T-helper 1 cell treated with Interleukin-12 subunit alpha and Interleukin-12 subunit beta and Interleukin-4 antibody, amounts not matched to agents 30 ng/mL and 1 ng/mL, for 36 hours (primary cell): ENCODE measurements around the gene NDEL1. TPM values are rescaled to one million over a fixed set of nuclear protein-coding genes. Genes with fewer than 3 reads are reported as not detected.
"Not testable (repeated sequence)": the region's sequence is repeated elsewhere in the genome, so short reads cannot be mapped to it uniquely, and the experiment has no call there.

Source experiments
- intact Hi-C: fragments of 100-400 bp; cut with micrococcal nuclease; formaldehyde crosslinking; loops from one replicate; pipeline ENCODE4 v1.15.1; 2024
- total RNA-seq: library from RNA; stranded (reverse); gene quantifications from 2 replicates; pipeline ENCODE4 v1.2.3, GENCODE V29; 2022

The NDEL1 gene
- 61.5 and 72.4 TPM in 2 replicates for total RNA-seq

GRCh38 chr17:8435245-8436168 lies at the start of gene NDEL1:
NDEL1 (plus strand) TSS chr17:8435884; CDS start chr17:8444272, 8,388 bp downstream.
- intact Hi-C loops: loop anchor here (1.0 to 10.0 kb wide), 12 partner anchors 19 to 581 kb away; partner anchors contain the start of genes CNTROB, CYB5D1, MYH10 and NAA38

- intact Hi-C loops: loop anchor here (10.0 kb wide), 3 partner anchors 232 to 608 kb away; partner anchors contain the start of gene PER1
Measured at GRCh38 chr17:8386841-8387240, 48.8 kb upstream of the NDEL1 start.

- intact Hi-C loops: loop anchor here (10.0 kb wide), 3 partner anchors 233 to 607 kb away; partner anchors contain the start of gene PER1
Measured at GRCh38 chr17:8387914-8388651, 47.6 kb upstream of the NDEL1 start.

- intact Hi-C loops: no loop called here
Measured at GRCh38 chr17:8391711-8392110, 44.0 kb upstream of the NDEL1 start.

GRCh38 chr17:8392274-8392673 lies 43.4 kb upstream of the NDEL1 start:
- intact Hi-C loops: no loop called here

GRCh38 chr17:8392674-8393469 lies 42.8 kb upstream of the NDEL1 start:
- intact Hi-C loops: no loop called here

- intact Hi-C loops: no loop called here
Measured at GRCh38 chr17:8393470-8394231, 42.0 kb upstream of the NDEL1 start.

GRCh38 chr17:8394497-8394896 lies 41.2 kb upstream of the NDEL1 start:
- intact Hi-C loops: not testable (repeated sequence)

GRCh38 chr17:8397636-8398035 lies 38.0 kb upstream of the NDEL1 start, which contains the start of gene RNF222:
RNF222 (minus strand) TSS chr17:8397827; CDS start chr17:8393461, 4,366 bp downstream.
- intact Hi-C loops: no loop called here

GRCh38 chr17:8398980-8399379 lies 36.7 kb upstream of the NDEL1 start:
- intact Hi-C loops: no loop called here

- intact Hi-C loops: no loop called here
Measured at GRCh38 chr17:8401107-8401506, 34.6 kb upstream of the NDEL1 start.

- intact Hi-C loops: no loop called here
Measured at GRCh38 chr17:8402921-8403536, 32.7 kb upstream of the NDEL1 start.

- intact Hi-C loops: no loop called here
Measured at GRCh38 chr17:8405499-8406016, 30.1 kb upstream of the NDEL1 start.

GRCh38 chr17:8406174-8406573 lies 29.5 kb upstream of the NDEL1 start:
- intact Hi-C loops: no loop called here

GRCh38 chr17:8408371-8408770 lies 27.3 kb upstream of the NDEL1 start:
- intact Hi-C loops: no loop called here

- intact Hi-C loops: loop anchor here (1.0 to 2.0 kb wide), 4 partner anchors 25 to 375 kb away; partner anchors contain the start of genes NDEL1 and RPL26
Measured at GRCh38 chr17:8409966-8410882, 25.5 kb upstream of the NDEL1 start.

GRCh38 chr17:8410883-8411238 lies 24.8 kb upstream of the NDEL1 start:
- intact Hi-C loops: loop anchor here (1.0 to 2.0 kb wide), 4 partner anchors 24 to 374 kb away; partner anchors contain the start of genes NDEL1 and RPL26

GRCh38 chr17:8412089-8412488 lies 23.6 kb upstream of the NDEL1 start:
- intact Hi-C loops: no loop called here
